A673 (cell line): ENCODE results near the gene GABRA4. TPM values are rescaled to one million over a fixed set of nuclear protein-coding genes. Genes with fewer than 3 reads are reported as not detected.

Experiments
- BruUV-seq: library from RNA; stranded (reverse); fragments of 400-500 nt; replicated peaks from 2 replicates; lab custom pipeline; 2021; lab: Mats Ljungman, UMichigan
- CTCF ChIA-PET: fragments of 300-600 bp; sonication (Branson Sonifier 250); formaldehyde crosslinking; loops from one replicate; lab custom pipeline; 2022; ENCODE audit warnings: antibody characterized with exemption; lab: Charles Lee
- POLR2A ChIA-PET: fragments of 300-600 bp; sonication (Branson Sonifier 250); formaldehyde crosslinking; loops from one replicate; lab custom pipeline; 2022; ENCODE audit warnings: antibody characterized with exemption; ENCODE audit not compliant: low non-redundant PET; lab: Charles Lee
- DNase-seq: peaks from one replicate; pipeline ENCODE4 v3.0.0-alpha.2; 2015; ENCODE audit warnings: low spot score
- H3K27ac ChIP-seq: fragments of 200-600 bp; sonication (generic); 2 replicates; pipeline ENCODE4 v1.5.1; 2016; ENCODE audit warnings: mixed run types, low read depth, mild to moderate bottlenecking, mixed read lengths, antibody characterized with exemption, low read length; ENCODE audit not compliant: poor library complexity, severe bottlenecking
- H3K27me3 ChIP-seq: fragments of 200-600 bp; sonication (generic); replicated peaks from 2 replicates; pipeline ENCODE4 v1.6.1; 2017; ENCODE audit warnings: mixed run types, low read depth, mild to moderate bottlenecking, mixed read lengths, antibody characterized with exemption, low read length; ENCODE audit not compliant: insufficient read depth, poor library complexity
- H3K36me3 ChIP-seq: fragments of 200-600 bp; sonication (generic); 2 replicates; pipeline ENCODE4 v1.6.1; 2016; ENCODE audit warnings: mixed run types, mild to moderate bottlenecking, mixed read lengths, antibody characterized with exemption, low read length; ENCODE audit not compliant: insufficient read depth, poor library complexity, severe bottlenecking
- H3K4me1 ChIP-seq: fragments of 200-600 bp; sonication (generic); 2 replicates; pipeline ENCODE4 v1.6.1; 2017; ENCODE audit warnings: mixed run types, mild to moderate bottlenecking, mixed read lengths, antibody characterized with exemption, low read length; ENCODE audit not compliant: insufficient read depth, poor library complexity, severe bottlenecking
- H3K4me3 ChIP-seq: fragments of 200-600 bp; sonication (generic); 2 replicates; pipeline ENCODE4 v1.5.1; 2016; ENCODE audit warnings: low read depth, mixed run types, mild to moderate bottlenecking, mixed read lengths, low read length; ENCODE audit not compliant: poor library complexity, severe bottlenecking
- H3K9me3 ChIP-seq: fragments of 200-600 bp; sonication (generic); 2 replicates; pipeline ENCODE4 v1.6.1; 2016; ENCODE audit warnings: mixed run types, low read depth, mild to moderate bottlenecking, mixed read lengths, antibody characterized with exemption, low read length; ENCODE audit not compliant: poor library complexity, severe bottlenecking
- EZH2 ChIP-seq: fragments of 200-600 bp; sonication (generic); IDR thresholded peaks from 2 replicates; pipeline ENCODE4 v1.6.1; 2017; ENCODE audit warnings: borderline replicate concordance, low read depth, mild to moderate bottlenecking, mixed read lengths, antibody characterized with exemption, low read length; ENCODE audit not compliant: poor library complexity, severe bottlenecking
- intact Hi-C: fragments of 100-400 bp; cut with micrococcal nuclease; formaldehyde crosslinking; loops from one replicate; pipeline ENCODE4 v1.10.0; 2022; ENCODE audit not compliant: unreplicated experiment
- total RNA-seq: library from RNA; stranded (reverse); gene quantifications from 2 replicates; pipeline ENCODE4 v1.2.3, GENCODE V29; 2021
- TF ChIP-seq, protein P1 (sequence below): fragments of 300-800, 200-600 bp; sonication (generic); conservative IDR thresholded peaks from 2 replicates; pipeline ENCODE4 v1.5.1; 2017; ENCODE audit warnings: low read depth, mild to moderate bottlenecking, antibody characterized with exemption, low read length, moderate library complexity, mixed read lengths

GABRA4 gene
- total RNA-seq, 1 experiment from 2014 or later = 0.58 TPM

DNA sequence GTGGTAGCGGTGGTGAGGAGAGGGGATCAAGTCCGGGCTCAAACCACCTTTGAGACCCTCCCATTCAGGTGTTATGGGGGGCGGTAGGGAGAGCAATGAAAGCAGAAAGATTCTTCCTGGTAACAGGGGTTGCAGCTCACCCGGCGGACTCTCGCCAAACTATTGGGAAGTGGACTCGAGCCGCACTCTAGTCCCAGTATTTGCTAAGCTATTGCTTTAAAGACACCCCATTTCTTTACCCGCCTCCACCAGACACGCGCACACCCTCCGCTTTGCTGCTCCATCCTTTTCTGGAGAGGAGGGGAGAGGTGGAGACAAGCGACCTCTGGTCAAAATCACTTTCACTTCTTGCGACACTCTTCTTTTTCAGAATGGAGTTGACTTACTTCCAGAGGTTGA lies 625 bp upstream of the GABRA4 start:
- ChIA-PET CTCF (interaction anchor here (0.9 kb wide), 1 partner anchor 49 kb away, joined by 13 read pairs; no protein-coding TSS in a partner anchor), POLR2A (no interaction called here)
- H3K4me1 ChIP-seq = no peaks in the 10 kb centered on the region
- intact Hi-C loops = no loop called here
- no peaks in the 10 kb centered on the region for H3K9me3 ChIP-seq
- no peak for TF ChIP-seq EZH2
- TF ChIP-seq, protein P1, sequence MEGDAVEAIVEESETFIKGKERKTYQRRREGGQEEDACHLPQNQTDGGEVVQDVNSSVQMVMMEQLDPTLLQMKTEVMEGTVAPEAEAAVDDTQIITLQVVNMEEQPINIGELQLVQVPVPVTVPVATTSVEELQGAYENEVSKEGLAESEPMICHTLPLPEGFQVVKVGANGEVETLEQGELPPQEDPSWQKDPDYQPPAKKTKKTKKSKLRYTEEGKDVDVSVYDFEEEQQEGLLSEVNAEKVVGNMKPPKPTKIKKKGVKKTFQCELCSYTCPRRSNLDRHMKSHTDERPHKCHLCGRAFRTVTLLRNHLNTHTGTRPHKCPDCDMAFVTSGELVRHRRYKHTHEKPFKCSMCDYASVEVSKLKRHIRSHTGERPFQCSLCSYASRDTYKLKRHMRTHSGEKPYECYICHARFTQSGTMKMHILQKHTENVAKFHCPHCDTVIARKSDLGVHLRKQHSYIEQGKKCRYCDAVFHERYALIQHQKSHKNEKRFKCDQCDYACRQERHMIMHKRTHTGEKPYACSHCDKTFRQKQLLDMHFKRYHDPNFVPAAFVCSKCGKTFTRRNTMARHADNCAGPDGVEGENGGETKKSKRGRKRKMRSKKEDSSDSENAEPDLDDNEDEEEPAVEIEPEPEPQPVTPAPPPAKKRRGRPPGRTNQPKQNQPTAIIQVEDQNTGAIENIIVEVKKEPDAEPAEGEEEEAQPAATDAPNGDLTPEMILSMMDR = no peak
- no peaks in the 10 kb centered on the region for H3K36me3 ChIP-seq
- H3K4me3 ChIP-seq = peak overlapping the region; percentile 48
- no peak overlapping the region for H3K27ac ChIP-seq
- peaks cover 55% of the 10 kb centered on the region for H3K27me3 ChIP-seq
- DNase-seq = no peak
- BruUV-seq = no TSS peak

DNA sequence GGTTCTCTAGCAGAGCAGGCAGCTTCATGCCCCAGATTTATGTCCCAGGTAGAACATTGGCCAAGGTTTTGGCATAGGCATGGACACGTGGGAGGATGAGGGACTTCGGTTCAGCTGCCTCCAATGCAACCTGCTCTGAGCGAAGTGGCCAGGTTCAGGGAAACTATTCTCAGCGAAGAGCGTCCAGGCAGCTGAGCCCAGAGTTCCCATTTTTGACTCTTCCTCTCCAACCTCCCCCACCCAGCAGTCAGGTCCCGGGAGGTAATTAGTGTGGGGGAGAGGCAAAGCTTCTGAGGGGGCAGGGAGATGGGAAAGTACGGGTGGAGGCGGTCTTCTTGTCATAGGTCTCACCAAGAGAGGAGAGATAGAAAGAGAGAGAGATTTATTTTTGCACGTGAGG lies 1.0 kb downstream of the GABRA4 start:
- no peak overlapping the region for H3K27ac ChIP-seq
- intact Hi-C loops = no loop called here
- TF ChIP-seq, protein P1 = no peak
- no peak for TF ChIP-seq EZH2
- H3K27me3 ChIP-seq = peaks cover 68% of the 10 kb centered on the region
- ChIA-PET CTCF (no interaction called here), POLR2A (no interaction called here)
- no peak for DNase-seq
- H3K36me3 ChIP-seq = no peaks in the 10 kb centered on the region
- H3K4me1 ChIP-seq = no peaks in the 10 kb centered on the region
- no peak overlapping the region for H3K4me3 ChIP-seq
- H3K9me3 ChIP-seq = no peaks in the 10 kb centered on the region
- no TSS peak for BruUV-seq

GRCh38 chr4:46986922-46987638 lies 6.3 kb downstream of the GABRA4 start:
- no peak for DNase-seq
- no peaks in the 10 kb centered on the region for H3K4me1 ChIP-seq
- H3K36me3 ChIP-seq = no peaks in the 10 kb centered on the region
- no peaks in the 10 kb centered on the region for H3K9me3 ChIP-seq
- POLR2A ChIA-PET = no interaction called here
- intact Hi-C loops = no loop called here
- peaks cover 29% of the 10 kb centered on the region for H3K27me3 ChIP-seq
- BruUV-seq = no TSS peak
- H3K4me3 ChIP-seq = no peak overlapping the region
- TF ChIP-seq, protein P1 = no peak
- no peak for TF ChIP-seq EZH2
- CTCF ChIA-PET = no interaction called here
- no peak overlapping the region for H3K27ac ChIP-seq
